Astrocyte (in vitro differentiated cells and primary cell): ENCODE measurements around the gene CILP2. TPM values are rescaled to one million over a fixed set of nuclear protein-coding genes. Genes with fewer than 3 reads are reported as not detected.

ENCODE experiments used
- DNase-seq: peaks from one replicate; pipeline ENCODE4 v3.0.0-alpha.2; 2010; ENCODE audit warnings: low read depth
- FAIRE-seq: peaks from 2 replicates; lab custom pipeline; 2011; peaks lifted over from hg19 to GRCh38; lab: Jason Lieb, UNC
- H2AFZ ChIP-seq: 2 replicates; pipeline ENCODE4 v1.6.0; 2012; ENCODE audit warnings: low read depth, low read length, inconsistent platforms
- H3K27ac ChIP-seq: 2 replicates; pipeline ENCODE4 v1.5.1; 2011; ENCODE audit warnings: low read depth, low read length, inconsistent platforms
- H3K27me3 ChIP-seq: 2 replicates; pipeline ENCODE4 v1.6.0; 2011; ENCODE audit warnings: low read length, inconsistent platforms; ENCODE audit not compliant: insufficient read depth
- H3K36me3 ChIP-seq: 2 replicates; pipeline ENCODE4 v1.5.1; 2011; ENCODE audit warnings: low read length, inconsistent platforms; ENCODE audit not compliant: insufficient read depth
- H3K4me1 ChIP-seq: 2 replicates; pipeline ENCODE4 v1.5.1; 2011; ENCODE audit warnings: low read length, inconsistent platforms; ENCODE audit not compliant: insufficient read depth
- H3K4me2 ChIP-seq: 2 replicates; pipeline ENCODE4 v1.6.0; 2012; ENCODE audit warnings: low read length, inconsistent platforms
- H3K4me3 ChIP-seq: 2 replicates; pipeline ENCODE4 v1.5.1; 2011; ENCODE audit warnings: low read depth, mild to moderate bottlenecking, low read length, inconsistent platforms; ENCODE audit not compliant: insufficient read depth
- H3K79me2 ChIP-seq: 2 replicates; pipeline ENCODE4 v1.6.0; 2012; ENCODE audit warnings: mild to moderate bottlenecking, low read length, inconsistent platforms; ENCODE audit not compliant: insufficient read depth
- H3K9ac ChIP-seq: 2 replicates; pipeline ENCODE4 v1.6.0; 2012; ENCODE audit warnings: mild to moderate bottlenecking, low read length, inconsistent platforms
- H3K9me3 ChIP-seq: 2 replicates; pipeline ENCODE4 v1.5.1; 2012; ENCODE audit warnings: low read depth, mild to moderate bottlenecking, low read length, inconsistent platforms; ENCODE audit not compliant: insufficient read depth
- H4K20me1 ChIP-seq: 2 replicates; pipeline ENCODE4 v1.6.0; 2012; ENCODE audit warnings: low read length, inconsistent platforms; ENCODE audit not compliant: insufficient read depth
- H3K27ac Mint-ChIP-seq: one replicate; pipeline ENCODE4 v1.8.0; 2021; ENCODE audit warnings: mild to moderate bottlenecking, mixed read lengths; ENCODE audit not compliant: unreplicated experiment
- H3K27me3 Mint-ChIP-seq: one replicate; pipeline ENCODE4 v1.8.0; 2021; ENCODE audit warnings: low read depth, mixed read lengths; ENCODE audit not compliant: unreplicated experiment
- H3K36me3 Mint-ChIP-seq: one replicate; pipeline ENCODE4 v1.8.0; 2021; ENCODE audit warnings: low read depth, mixed read lengths; ENCODE audit not compliant: unreplicated experiment
- H3K4me1 Mint-ChIP-seq: one replicate; pipeline ENCODE4 v1.8.0; 2021; ENCODE audit warnings: low read depth, mixed read lengths; ENCODE audit not compliant: unreplicated experiment
- H3K4me3 Mint-ChIP-seq: one replicate; pipeline ENCODE4 v1.8.0; 2021; ENCODE audit warnings: mild to moderate bottlenecking, moderate library complexity, mixed read lengths; ENCODE audit not compliant: unreplicated experiment
- H3K9me3 Mint-ChIP-seq: one replicate; pipeline ENCODE4 v1.8.0; 2021; ENCODE audit warnings: mild to moderate bottlenecking, mixed read lengths; ENCODE audit not compliant: unreplicated experiment
- CTCF ChIP-seq: IDR thresholded peaks from 2 replicates; pipeline ENCODE4 v1.5.1; 2011; ENCODE audit warnings: low read depth, mild to moderate bottlenecking, inconsistent platforms, low read length, moderate library complexity; ENCODE audit not compliant: insufficient read depth
- EZH2 ChIP-seq: IDR thresholded peaks from 2 replicates; pipeline ENCODE4 v1.6.1; 2012; ENCODE audit warnings: mild to moderate bottlenecking, low read length, inconsistent platforms; ENCODE audit not compliant: insufficient read depth
- total RNA-seq: library from RNA; stranded (reverse); gene quantifications from 2 replicates; pipeline ENCODE4 v1.2.1, GENCODE V29; 2021

Gene CILP2
- total RNA-seq, 1 donor from 2014 or later: 3.9 TPM

GRCh38 chr19:19582471-19582870 lies 44.4 kb downstream of the CILP2 start:
- H3K4me3 ChIP-seq: no peak overlapping the region
- FAIRE-seq: no peak
- H3K27me3 ChIP-seq: no peaks in the 10 kb centered on the region
- Mint-ChIP-seq H3K4me1 (no peaks in the 10 kb centered on the region), H3K27ac (no peak overlapping the region), H3K36me3 (no peaks in the 10 kb centered on the region), H3K4me3 (no peak overlapping the region), H3K9me3 (no peaks in the 10 kb centered on the region), H3K27me3 (peaks cover 9% of the 10 kb centered on the region)
- no peak overlapping the region for H3K4me2 ChIP-seq
- H3K9ac ChIP-seq: no peak overlapping the region
- no peaks in the 10 kb centered on the region for H3K79me2 ChIP-seq
- no peak for DNase-seq
- no peak overlapping the region for H3K27ac ChIP-seq
- no peaks in the 10 kb centered on the region for H3K4me1 ChIP-seq
- no peaks in the 10 kb centered on the region for H4K20me1 ChIP-seq
- no peaks in the 10 kb centered on the region for H3K9me3 ChIP-seq
- H3K36me3 ChIP-seq: no peaks in the 10 kb centered on the region
- H2AFZ ChIP-seq: no peak overlapping the region
- no peak for TF ChIP-seq CTCF
- TF ChIP-seq EZH2: no peak

GRCh38 chr19:19584356-19584755 lies 46.3 kb downstream of the CILP2 start:
- Histone ChIP-seq H2AFZ (no peak overlapping the region), H4K20me1 (no peaks in the 10 kb centered on the region), H3K4me2 (no peak overlapping the region), H3K27ac (no peak overlapping the region), H3K27me3 (no peaks in the 10 kb centered on the region), H3K9ac (no peak overlapping the region), H3K4me3 (no peak overlapping the region), H3K79me2 (no peaks in the 10 kb centered on the region), H3K9me3 (no peaks in the 10 kb centered on the region), H3K4me1 (no peaks in the 10 kb centered on the region), H3K36me3 (no peaks in the 10 kb centered on the region)
- Mint-ChIP-seq H3K36me3 (no peaks in the 10 kb centered on the region), H3K4me1 (no peaks in the 10 kb centered on the region), H3K4me3 (no peak overlapping the region), H3K27me3 (peaks cover 9% of the 10 kb centered on the region), H3K9me3 (no peaks in the 10 kb centered on the region), H3K27ac (no peak overlapping the region)
- TF ChIP-seq CTCF: no peak
- no peak for TF ChIP-seq EZH2
- FAIRE-seq (no peak), DNase-seq (no peak)

DNA sequence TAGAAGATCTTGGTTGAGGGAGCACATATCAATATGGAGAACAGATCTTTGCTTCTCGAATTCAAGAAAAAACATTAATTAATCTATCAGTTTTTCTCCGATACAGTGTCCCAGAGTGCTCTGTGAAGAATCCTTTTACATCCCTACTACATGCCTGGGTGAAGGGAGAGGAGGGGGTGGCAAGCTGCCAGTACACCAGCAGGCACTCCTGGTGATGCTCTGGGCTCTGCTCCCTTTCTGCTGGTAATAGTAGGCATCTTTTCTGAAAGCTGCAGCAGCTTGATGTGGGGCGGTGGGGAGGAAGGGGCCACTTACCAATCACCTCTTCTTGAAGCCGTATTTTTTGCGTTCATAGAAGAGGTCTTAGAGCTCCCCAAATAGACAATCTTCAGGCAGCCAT lies 49.7 kb downstream of the CILP2 start:
- H3K9me3 ChIP-seq: no peaks in the 10 kb centered on the region
- Mint-ChIP-seq H3K4me3 (no peak overlapping the region), H3K27ac (no peak overlapping the region), H3K36me3 (no peaks in the 10 kb centered on the region), H3K4me1 (peaks cover 5% of the 10 kb centered on the region), H3K27me3 (no peaks in the 10 kb centered on the region), H3K9me3 (peaks cover 2% of the 10 kb centered on the region)
- no peak for TF ChIP-seq EZH2
- no peak for TF ChIP-seq CTCF
- peaks cover 10% of the 10 kb centered on the region for H3K4me1 ChIP-seq
- FAIRE-seq (no peak), DNase-seq (no peak)
- H3K4me3 ChIP-seq: no peak overlapping the region
- H2AFZ ChIP-seq: no peak overlapping the region
- H3K36me3 ChIP-seq: no peaks in the 10 kb centered on the region
- H4K20me1 ChIP-seq: no peaks in the 10 kb centered on the region
- H3K9ac ChIP-seq: no peak overlapping the region
- no peaks in the 10 kb centered on the region for H3K27me3 ChIP-seq
- H3K79me2 ChIP-seq: no peaks in the 10 kb centered on the region
- no peak overlapping the region for H3K4me2 ChIP-seq
- H3K27ac ChIP-seq: no peak overlapping the region
